ENCODE measurements around the gene PRKG1.

PRKG1 gene

DNA sequence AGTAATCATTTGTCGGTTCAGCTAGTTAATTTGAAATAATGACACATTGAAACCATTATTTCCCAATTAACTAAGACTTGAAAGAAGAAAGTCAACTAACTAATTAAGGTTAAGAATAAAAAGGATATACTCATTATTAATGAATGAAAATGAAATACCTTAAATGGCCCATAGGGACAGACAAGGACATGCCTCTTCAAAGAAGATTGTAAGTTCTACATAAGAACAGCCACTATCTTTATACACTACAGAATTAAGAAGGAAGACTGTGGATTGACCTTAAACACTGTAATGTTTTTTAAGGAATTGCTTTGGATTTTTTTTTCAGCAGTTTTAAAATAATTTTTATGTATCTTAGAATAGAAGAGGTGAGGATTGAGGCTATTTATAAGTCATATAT is 564.5 kb downstream of the PRKG1 start:
- DNase-seq (ENCODE audit: low read depth in 2 of 3, low spot score in 1 of 3) = no peak

DNA sequence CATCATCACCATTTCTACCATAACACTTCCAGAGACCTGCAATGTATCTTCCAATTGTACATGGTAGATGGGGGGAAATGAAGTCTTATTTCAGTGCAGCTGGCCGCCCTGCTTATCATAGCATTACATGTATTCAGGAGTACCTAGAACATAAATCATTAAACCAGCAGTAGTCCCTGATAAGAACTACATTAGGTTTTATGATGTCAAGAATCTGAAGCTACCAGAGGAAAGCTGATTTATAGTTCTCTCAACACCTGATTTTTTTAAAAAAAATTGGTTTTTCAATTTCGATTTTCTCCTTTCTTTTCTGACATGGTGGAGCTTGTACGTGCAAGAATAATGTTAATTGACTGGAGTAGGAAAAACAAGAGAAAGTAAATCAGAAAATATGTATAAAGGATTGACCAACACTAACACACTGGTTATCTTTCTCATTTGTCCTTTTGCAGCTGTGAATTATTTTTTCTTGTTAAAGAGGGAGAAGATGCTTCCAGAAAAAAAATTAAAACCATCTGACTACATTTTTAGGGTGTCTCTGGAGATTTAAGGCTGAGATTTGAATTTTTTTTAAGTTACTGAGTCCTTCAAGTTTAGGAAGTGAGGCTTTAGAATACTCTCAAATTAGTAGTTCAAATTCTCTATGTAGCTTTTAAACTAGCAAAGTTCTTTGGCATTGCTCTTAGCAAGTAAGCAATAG is 566.0 kb downstream of the PRKG1 start:
- no peak for DNase-seq (ENCODE audit: low read depth in 2 of 3, low spot score in 1 of 3)

- no peak for DNase-seq (ENCODE audit: low read depth in 2 of 3, low spot score in 1 of 3)
These were observed 568.3 kb downstream of the PRKG1 start for GRCh38 chr10:51642581-51642980.

- DNase-seq (ENCODE audit: low read depth in 2 of 3, low spot score in 1 of 3) = no peak
These were observed 569.4 kb downstream of the PRKG1 start for GRCh38 chr10:51643734-51644133.

GRCh38 chr10:51649064-51649463 is 574.8 kb downstream of the PRKG1 start:
- no peak for DNase-seq (ENCODE audit: low read depth in 2 of 3, low spot score in 1 of 3)

GRCh38 chr10:51651063-51651462 is 576.8 kb downstream of the PRKG1 start:
- no peak for DNase-seq (ENCODE audit: low read depth in 2 of 3, low spot score in 1 of 3)

DNA sequence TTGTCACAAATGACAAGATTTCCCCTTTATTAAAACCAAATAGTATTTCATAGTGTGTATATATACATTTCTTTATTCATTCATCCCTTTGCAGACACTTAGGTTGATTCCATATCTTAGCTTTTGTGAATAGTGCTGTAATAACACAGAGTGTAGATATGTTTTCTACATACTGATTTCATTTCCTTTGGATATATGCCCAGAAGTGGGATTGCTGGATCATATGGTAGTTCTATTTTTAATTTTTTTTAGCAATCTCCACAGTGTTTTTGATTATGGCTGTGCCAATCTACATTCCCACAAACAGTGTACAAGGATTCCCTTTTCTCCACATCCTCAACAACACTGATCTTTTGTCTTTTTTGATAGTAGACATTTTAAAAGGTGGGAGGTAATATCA is 578.7 kb downstream of the PRKG1 start:
- DNase-seq (ENCODE audit: low read depth in 2 of 3, low spot score in 1 of 3) = no peak

DNA sequence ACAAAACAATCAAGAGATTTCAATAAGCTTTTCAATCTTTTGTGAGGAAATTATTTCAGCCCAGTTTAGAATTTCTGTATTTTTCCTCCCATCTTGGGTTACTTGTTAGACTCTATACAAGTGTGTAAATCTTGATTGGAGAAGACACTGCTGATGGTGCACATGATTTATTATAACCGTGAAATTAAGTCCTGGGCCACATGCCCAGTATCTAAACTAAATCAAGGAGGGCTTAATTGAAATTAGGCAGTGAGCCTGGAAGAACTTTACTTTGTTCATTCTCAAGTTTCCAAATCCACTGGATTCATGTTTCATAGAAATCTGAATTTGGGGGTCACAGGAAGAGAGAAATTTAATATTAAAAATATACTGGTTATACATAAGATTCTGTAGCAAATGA is 580.6 kb downstream of the PRKG1 start:
- DNase-seq (ENCODE audit: low read depth in 2 of 3, low spot score in 1 of 3) = no peak

DNA sequence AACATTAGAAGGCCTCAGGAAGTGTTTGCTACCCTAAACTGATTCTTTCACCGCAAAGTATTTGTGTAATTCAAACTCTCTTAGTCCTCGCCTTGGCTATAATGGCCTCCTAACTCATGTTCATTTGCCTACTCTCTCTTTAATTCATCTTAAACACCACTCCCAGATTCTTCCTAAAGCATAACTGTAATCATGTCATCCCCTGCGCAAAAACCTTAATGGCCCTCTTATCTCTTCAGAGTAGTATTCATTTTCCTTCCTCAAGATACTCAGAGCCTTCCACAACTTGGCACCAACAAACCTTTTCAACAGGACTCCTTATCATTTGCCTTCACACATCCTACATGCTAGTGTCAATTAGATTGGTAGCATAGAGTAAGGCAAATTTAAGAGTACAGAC is 582.2 kb downstream of the PRKG1 start:
- DNase-seq (ENCODE audit: low read depth in 2 of 3, low spot score in 1 of 3) = no peak

DNA sequence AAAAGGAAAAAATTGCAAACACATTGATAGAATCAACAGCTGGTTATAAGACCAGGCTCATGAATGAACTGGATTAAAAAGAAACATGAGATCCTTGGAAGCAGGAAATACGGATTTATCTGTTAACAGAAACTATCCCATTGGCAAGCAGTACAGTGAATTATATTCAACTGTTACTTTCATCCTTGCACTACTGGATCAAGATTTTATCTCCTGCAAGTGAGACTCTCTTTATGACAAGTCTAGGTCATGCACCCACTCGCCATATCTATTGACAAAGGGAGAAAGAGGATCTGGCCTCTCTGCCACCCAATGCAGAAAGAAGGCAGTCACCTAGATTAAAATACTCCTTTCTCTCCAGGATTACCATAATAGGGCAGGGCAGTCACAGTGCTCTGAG is 583.7 kb downstream of the PRKG1 start:
- no peak for DNase-seq (ENCODE audit: low read depth in 2 of 3, low spot score in 1 of 3)

GRCh38 chr10:51659344-51659743 is 585.1 kb downstream of the PRKG1 start:
- DNase-seq (ENCODE audit: low read depth in 2 of 3, low spot score in 1 of 3) = no peak

- DNase-seq (ENCODE audit: low read depth in 2 of 3, low spot score in 1 of 3) = no peak
These were observed 588.8 kb downstream of the PRKG1 start for GRCh38 chr10:51663086-51663485.

DNA sequence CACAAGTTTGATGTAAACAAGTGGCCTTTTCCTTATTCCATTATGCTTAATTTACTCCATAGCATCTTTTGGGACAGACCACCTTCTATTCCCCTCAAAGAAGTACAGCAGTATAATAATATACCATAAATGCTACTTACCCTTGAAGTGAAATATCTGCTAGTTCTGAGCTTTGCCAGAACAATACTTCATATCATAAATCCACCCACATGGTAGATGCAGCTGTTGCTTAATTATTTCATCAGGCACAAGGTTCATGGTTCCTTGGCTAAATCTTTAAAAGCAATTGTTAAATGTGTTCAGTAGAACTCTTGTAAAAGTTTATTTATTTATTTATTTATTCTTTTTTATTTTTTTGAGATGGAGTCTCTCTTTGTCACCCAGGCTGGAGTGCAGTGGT is 592.2 kb downstream of the PRKG1 start:
- DNase-seq (ENCODE audit: low read depth in 2 of 3, low spot score in 1 of 3) = no peak

- no peak for DNase-seq (ENCODE audit: low read depth in 2 of 3, low spot score in 1 of 3)
These were observed 593.5 kb downstream of the PRKG1 start for GRCh38 chr10:51667678-51668335.

DNA sequence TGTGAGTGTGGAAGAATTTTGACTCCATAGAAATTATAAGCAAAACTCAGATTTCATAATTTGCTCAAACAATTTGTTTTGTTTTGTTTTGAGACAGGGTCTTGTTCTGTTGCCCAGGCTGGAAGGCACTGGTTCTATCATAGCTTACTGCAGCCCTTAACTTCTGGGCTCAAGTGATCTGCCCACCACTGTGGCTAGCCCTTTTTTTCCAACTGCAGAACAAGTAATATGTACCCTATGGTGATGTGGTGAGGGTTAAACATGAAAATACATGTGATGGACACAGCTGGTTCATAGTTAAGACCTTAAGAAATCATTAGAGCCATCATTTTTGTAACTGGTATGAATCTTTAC is 594.0 kb downstream of the PRKG1 start:
- DNase-seq (ENCODE audit: low read depth in 2 of 3, low spot score in 1 of 3) = no peak

GRCh38 chr10:51669041-51669440 is 594.8 kb downstream of the PRKG1 start:
- no peak for DNase-seq (ENCODE audit: low read depth in 2 of 3, low spot score in 1 of 3)

- DNase-seq (ENCODE audit: low read depth in 2 of 3, low spot score in 1 of 3) = no peak
These were observed 597.8 kb downstream of the PRKG1 start for GRCh38 chr10:51672039-51672535.

- no peak for DNase-seq (ENCODE audit: low read depth in 2 of 3, low spot score in 1 of 3)
These were observed 600.8 kb downstream of the PRKG1 start for GRCh38 chr10:51675088-51675487.

- DNase-seq (ENCODE audit: low read depth in 2 of 3, low spot score in 1 of 3) = no peak
These were observed 605.6 kb downstream of the PRKG1 start for GRCh38 chr10:51679841-51680240.

- DNase-seq (ENCODE audit: low read depth in 2 of 3, low spot score in 1 of 3) = no peak
These were observed 608.9 kb downstream of the PRKG1 start for GRCh38 chr10:51683031-51683691.

DNA sequence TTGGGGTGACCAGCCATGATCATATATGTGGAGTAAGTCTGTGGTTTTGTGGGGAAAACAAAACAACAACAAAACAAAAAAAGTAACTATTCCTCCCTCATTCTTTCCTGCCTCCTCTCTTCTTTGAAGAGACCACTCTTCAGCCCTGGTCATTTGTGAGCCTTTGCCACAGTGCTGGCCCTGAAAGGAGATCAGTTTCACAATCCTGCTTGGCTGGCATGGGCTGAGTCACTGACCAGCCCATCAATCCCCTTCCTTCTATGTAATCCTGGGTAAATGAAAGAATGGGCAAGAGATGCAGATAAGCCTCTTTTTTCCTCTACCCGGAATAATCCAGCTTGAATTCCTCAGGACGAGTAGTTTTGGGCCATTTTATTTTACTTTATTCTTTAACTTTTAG is 611.5 kb downstream of the PRKG1 start:
- DNase-seq (ENCODE audit: low read depth in 2 of 3, low spot score in 1 of 3) = no peak

DNA sequence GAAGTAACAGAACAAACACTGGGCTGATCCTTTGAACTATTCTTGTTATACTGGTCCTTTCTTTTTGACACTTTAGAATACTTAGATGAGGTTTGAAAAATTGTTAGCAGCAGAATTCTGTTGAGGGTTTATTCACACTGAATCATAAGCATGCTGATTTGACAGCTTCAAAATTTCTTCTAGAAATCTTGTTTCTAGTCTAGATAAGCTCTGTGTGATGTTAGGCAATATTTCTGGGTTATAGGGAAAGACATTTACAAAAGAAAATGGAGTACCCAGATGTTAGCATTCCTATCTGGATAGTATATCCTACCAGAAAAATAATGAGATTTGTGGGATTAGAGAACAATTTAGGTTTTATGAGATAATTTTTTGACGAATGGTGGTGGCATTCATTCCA is 613.0 kb downstream of the PRKG1 start:
- DNase-seq (ENCODE audit: low read depth in 2 of 3, low spot score in 1 of 3) = no peak

Data from stimulated activated CD4-positive, alpha-beta T cell treated with anti-CD3 and anti-CD28 coated beads, Interleukin-12 subunit alpha, Interleukin-12 subunit beta, amount 100 ng/mL, for 48 hours (primary cell).